Muscle of leg (tissue), 11 donors: ENCODE data around the gene MRPL20. TPM values are rescaled to one million over a fixed set of nuclear protein-coding genes. Genes with fewer than 3 reads are reported as not detected.
"Not testable (repeated sequence)": the region's sequence is repeated elsewhere in the genome, so short reads cannot be mapped to it uniquely, and the experiment has no call there.

Experiments used
- DNase-seq: peaks from one replicate; pipeline ENCODE4 v3.0.0; 2013
- H3K27ac ChIP-seq: one replicate; pipeline ENCODE4 v1.5.1; 2013; ENCODE audit warnings: mild to moderate bottlenecking, low read length, control low read depth
- H3K27me3 ChIP-seq: one replicate; pipeline ENCODE4 v1.6.1; 2013; ENCODE audit warnings: low read length; ENCODE audit not compliant: control insufficient read depth, insufficient read depth
- H3K36me3 ChIP-seq: one replicate; pipeline ENCODE4 v1.6.1; 2013; ENCODE audit warnings: low read length; ENCODE audit not compliant: control insufficient read depth, insufficient read depth
- H3K4me1 ChIP-seq: one replicate; pipeline ENCODE4 v1.6.1; 2013; ENCODE audit warnings: low read length; ENCODE audit not compliant: control insufficient read depth, insufficient read depth
- H3K4me3 ChIP-seq: one replicate; pipeline ENCODE4 v1.5.1; 2013; ENCODE audit warnings: low read length, control low read depth
- H3K9me3 ChIP-seq: replicated peaks from 2 replicates; pipeline ENCODE4 v1.6.1; 2013; ENCODE audit warnings: low read depth, low read length; ENCODE audit not compliant: control insufficient read depth
- WGBS: methylation state at CpG from one replicate; pipeline ENCODE4 v1.1.5; 2013; ENCODE audit warnings: missing lambda C conversion rate; ENCODE audit not compliant: insufficient coverage; 5-methylcytosine and 5-hydroxymethylcytosine counted together
- polyA plus RNA-seq, 8 donors: library from polyadenylated mRNA; unstranded; fragments of 120-200 nt; gene quantifications; one replicate each; pipeline versions ENCODE4 v1.2.1 to v1.2.3, GENCODE V29; 2013; ENCODE audit warnings: inconsistent platforms in 1 of 8, low replicate concordance in 1 of 8; ENCODE audit not compliant: insufficient read length in 8 of 8, insufficient read depth in 1 of 8
- total RNA-seq: library from RNA; stranded (reverse); fragments of 120-200 nt; gene quantifications from one replicate; pipeline ENCODE4 v1.2.4, GENCODE V29; 2013

MRPL20 gene
- total and polyA plus RNA-seq, 9 donors, result 97.9 to 121 (median 104) TPM

- not testable (repeated sequence) for DNase-seq, H3K4me1 ChIP-seq, H3K4me3 ChIP-seq, H3K27ac ChIP-seq, H3K9me3 ChIP-seq, H3K27me3 ChIP-seq, H3K36me3 ChIP-seq
- 90% methylated on average over 13 of the region's 22 CpGs for WGBS
These were observed 43.5 kb upstream of the MRPL20 start for GRCh38 chr1:1450616-1451015.

GRCh38 chr1:1449099-1449739, 42.1 kb upstream of the MRPL20 start, which contains the start of gene ATAD3C:
Gene ATAD3C (plus strand): TSS chr1:1449689. CDS start chr1:1450684, 995 bp downstream.
- DNase-seq, result no peak
- Histone ChIP-seq H3K27ac (no peak within 1 kb of the TSS), H3K4me1 (no peaks in the 10 kb centered on the region), H3K27me3 (peaks cover 2% of the 10 kb centered on the region), H3K9me3 (no peaks in the 10 kb centered on the region), H3K36me3 (no peaks in the 10 kb centered on the region), H3K4me3 (no peak within 1 kb of the TSS)
- no CpG with 5 or more reads among the region's 6 CpGs for WGBS

GRCh38 chr1:1446631-1447030, 39.5 kb upstream of the MRPL20 start:
- 95% methylated on average over 3 of the region's 19 CpGs for WGBS
- H3K27ac ChIP-seq, H3K4me1 ChIP-seq, H3K9me3 ChIP-seq, H3K36me3 ChIP-seq, DNase-seq, H3K27me3 ChIP-seq, H3K4me3 ChIP-seq: not testable (repeated sequence)

DNA sequence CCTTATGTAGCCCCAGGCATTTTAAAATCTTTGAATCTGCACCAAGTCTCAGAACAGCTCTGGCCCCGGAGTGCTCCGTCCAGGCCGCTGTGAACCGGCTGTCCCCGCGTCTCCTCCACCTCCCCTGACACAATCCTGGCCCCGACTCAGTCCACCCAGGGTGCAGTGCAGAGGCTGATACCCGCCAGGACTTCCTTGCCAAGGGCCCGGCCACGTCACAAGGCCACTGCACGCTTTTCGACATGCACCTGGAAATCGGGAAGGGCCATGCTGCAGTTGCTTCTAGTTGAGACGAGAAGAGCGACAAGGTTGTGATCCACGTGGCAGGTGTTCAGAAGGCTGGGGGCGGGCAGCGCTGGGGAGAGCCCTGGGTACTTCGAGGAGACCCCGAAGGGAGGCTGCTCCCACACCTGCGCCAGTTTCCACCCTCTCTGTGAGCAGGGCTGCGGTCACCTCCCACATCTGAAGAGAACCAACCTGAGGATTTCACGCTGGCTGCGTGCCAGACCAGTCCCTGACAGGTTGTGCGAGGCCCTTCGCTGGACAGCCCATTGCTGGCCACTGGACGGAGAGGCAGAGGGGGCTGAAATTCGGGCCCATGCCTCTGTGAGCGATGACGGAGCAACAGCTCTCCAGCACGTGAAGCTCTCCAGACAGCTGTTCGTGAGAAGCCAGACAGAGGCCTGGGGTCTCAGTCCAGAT, 35.1 kb upstream of the MRPL20 start:
- H3K9me3 ChIP-seq, result no peaks in the 10 kb centered on the region
- peaks cover 44% of the 10 kb centered on the region for H3K4me1 ChIP-seq
- 74% methylated on average over 32 of the region's 32 CpGs for WGBS
- peaks cover 18% of the 10 kb centered on the region for H3K36me3 ChIP-seq
- H3K27me3 ChIP-seq, result no peaks in the 10 kb centered on the region
- H3K27ac ChIP-seq, result no peak overlapping the region
- H3K4me3 ChIP-seq, result no peak overlapping the region
- no peak for DNase-seq

- H3K4me3 ChIP-seq, result no peak overlapping the region
- H3K27me3 ChIP-seq, result peaks cover 2% of the 10 kb centered on the region
- no peaks in the 10 kb centered on the region for H3K9me3 ChIP-seq
- peak; percentile 52 for DNase-seq
- 36% methylated on average over 24 of the region's 29 CpGs for WGBS
- peaks cover 22% of the 10 kb centered on the region for H3K36me3 ChIP-seq
- H3K4me1 ChIP-seq, result peaks cover 54% of the 10 kb centered on the region
- H3K27ac ChIP-seq, result no peak overlapping the region
These were observed 34.2 kb upstream of the MRPL20 start for GRCh38 chr1:1441002-1441888.

GRCh38 chr1:1440262-1441001, 33.3 kb upstream of the MRPL20 start:
- Histone ChIP-seq H3K36me3 (peaks cover 22% of the 10 kb centered on the region), H3K9me3 (no peaks in the 10 kb centered on the region), H3K4me1 (peaks cover 59% of the 10 kb centered on the region), H3K27ac (no peak overlapping the region), H3K27me3 (peaks cover 2% of the 10 kb centered on the region), H3K4me3 (no peak overlapping the region)
- no peak for DNase-seq
- 68% methylated on average over 7 of the region's 26 CpGs for WGBS

DNA sequence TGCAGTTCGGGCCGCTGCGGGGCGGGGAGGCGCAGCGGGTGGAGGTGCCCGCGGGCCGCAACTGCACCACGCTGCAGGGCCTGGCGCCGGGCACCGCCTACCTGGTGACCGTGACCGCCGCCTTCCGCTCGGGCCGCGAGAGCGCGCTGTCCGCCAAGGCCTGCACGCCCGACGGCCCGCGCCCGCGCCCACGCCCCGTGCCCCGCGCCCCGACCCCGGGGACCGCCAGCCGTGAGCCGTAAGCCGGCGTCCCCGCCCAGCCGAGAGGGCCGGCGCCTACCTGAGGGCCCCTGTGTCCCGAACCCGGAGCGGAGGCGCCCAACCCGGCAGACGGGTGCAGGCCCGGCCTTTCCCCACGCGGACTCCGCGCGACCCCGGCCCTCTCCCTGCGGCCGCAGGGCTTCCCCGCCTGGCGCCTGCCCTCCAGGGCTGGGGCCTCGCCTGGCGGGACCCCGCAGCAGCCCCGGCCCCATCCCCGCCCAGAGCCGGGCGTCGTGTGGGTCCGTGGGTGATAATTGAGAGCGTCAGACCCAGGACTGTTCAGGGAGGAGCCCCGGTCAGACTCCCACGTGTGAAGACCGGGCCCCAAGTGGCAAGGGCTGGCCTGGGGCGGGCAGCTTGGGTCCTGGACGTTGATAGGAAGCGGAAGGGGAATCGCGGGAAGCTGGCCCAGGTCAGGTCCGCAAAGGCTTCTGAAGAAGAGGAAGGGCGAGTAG, 32.6 kb upstream of the MRPL20 start:
- Histone ChIP-seq H3K4me1 (peaks cover 65% of the 10 kb centered on the region), H3K27me3 (peaks cover 2% of the 10 kb centered on the region), H3K4me3 (no peak overlapping the region), H3K27ac (no peak overlapping the region), H3K36me3 (peaks cover 22% of the 10 kb centered on the region), H3K9me3 (no peaks in the 10 kb centered on the region)
- no peak for DNase-seq
- 82% methylated on average over 82 of the region's 82 CpGs for WGBS

- WGBS, result 69% methylated on average over 41 of the region's 45 CpGs
- H3K36me3 ChIP-seq, result peaks cover 22% of the 10 kb centered on the region
- no peaks in the 10 kb centered on the region for H3K9me3 ChIP-seq
- no peak overlapping the region for H3K27ac ChIP-seq
- peaks cover 74% of the 10 kb centered on the region for H3K4me1 ChIP-seq
- peaks cover 2% of the 10 kb centered on the region for H3K27me3 ChIP-seq
- peak; percentile 66 for DNase-seq
- H3K4me3 ChIP-seq, result no peak overlapping the region
These were observed 31.7 kb upstream of the MRPL20 start for GRCh38 chr1:1438531-1439381.
